ENCODE measurements around the gene UQCRH.
"Not testable (repeated sequence)": the region's sequence is repeated elsewhere in the genome, so short reads cannot be mapped to it uniquely, and the experiment has no call there.

Gene UQCRH

GRCh38 chr1:46300673-46301405 is 2.7 kb upstream of the UQCRH start:
- DNase-seq, result no peak

GRCh38 chr1:46301406-46301807 is 2.1 kb upstream of the UQCRH start:
- no peak for DNase-seq

- DNase-seq, result no peak
Observed at GRCh38 chr1:46301808-46302640, 1.5 kb upstream of the UQCRH start.

GRCh38 chr1:46302641-46303037 is 859 bp upstream of the UQCRH start:
- no peak for DNase-seq

GRCh38 chr1:46303872-46304326 is 401 bp downstream of the UQCRH start:
- DNase-seq, result no peak

GRCh38 chr1:46306159-46306530 is 2.6 kb downstream of the UQCRH start:
- DNase-seq, result no peak

- DNase-seq, result no peak
Observed at GRCh38 chr1:46309401-46310159, 6.1 kb downstream of the UQCRH start.

GRCh38 chr1:46310321-46310720 is 6.8 kb downstream of the UQCRH start:
- no peak for DNase-seq

- no peak for DNase-seq
Observed at GRCh38 chr1:46315669-46316403, 12.3 kb downstream of the UQCRH start.

GRCh38 chr1:46317323-46317722 is 13.8 kb downstream of the UQCRH start:
- no peak for DNase-seq

GRCh38 chr1:46319301-46319700 is 15.8 kb downstream of the UQCRH start:
- not testable (repeated sequence) for DNase-seq

GRCh38 chr1:46319960-46320914 is 16.7 kb downstream of the UQCRH start:
- DNase-seq, result not testable (repeated sequence)

- DNase-seq, result not testable (repeated sequence)
Observed at GRCh38 chr1:46322191-46322590, 18.7 kb downstream of the UQCRH start.

- DNase-seq, result not testable (repeated sequence)
Observed at GRCh38 chr1:46325285-46326076, 22.0 kb downstream of the UQCRH start.

- not testable (repeated sequence) for DNase-seq
Observed at GRCh38 chr1:46328182-46328581, 24.7 kb downstream of the UQCRH start.

- not testable (repeated sequence) for DNase-seq
Observed at GRCh38 chr1:46329807-46330206, 26.3 kb downstream of the UQCRH start.

GRCh38 chr1:46330381-46330780 is 26.9 kb downstream of the UQCRH start:
- not testable (repeated sequence) for DNase-seq

GRCh38 chr1:46331786-46332540 is 28.5 kb downstream of the UQCRH start:
- not testable (repeated sequence) for DNase-seq

GRCh38 chr1:46333300-46334029 is 30.0 kb downstream of the UQCRH start:
- DNase-seq, result peak; percentile 32

Measured in NCI-H510A (cell line).